Fibroblast of lung (primary cell): ENCODE results near the gene BLOC1S5.

Source experiments
- CTCF ChIP-seq, 2 donors: IDR thresholded peaks in 1 of 2; conservative IDR thresholded peaks in 1 of 2; 1 replicate in 1 of 2; 2 replicates in 1 of 2; pipeline ENCODE4 v1.5.1; 2011 to 2012; ENCODE audit warnings: low read length in 2 of 2, control low read depth in 1 of 2, inconsistent platforms in 1 of 2, low read depth in 1 of 2, mild to moderate bottlenecking in 1 of 2
- EZH2 ChIP-seq: IDR thresholded peaks from 2 replicates; pipeline ENCODE4 v1.5.1; 2012; ENCODE audit warnings: low read length, control low read depth, mild to moderate bottlenecking; ENCODE audit errors: missing control alignments

GRCh38 chr6:8077991-8078390 lies 13.8 kb upstream of the BLOC1S5 start:
- TF ChIP-seq CTCF (conservative IDR thresholded peaks at IDR 0.05 in 1 of 2, IDR thresholded peaks at IDR 0.05 in 1 of 2; ENCODE audit: low read depth in 1 of 2, low read length in 2 of 2), result no peak
- no peak for TF ChIP-seq EZH2
